HL-60/S4 treated with retinoic acid at 250 ng/mL for 4 days and 3 days (cell line): Measurements from ENCODE around the gene STAB2.

Experiments
- in situ Hi-C: fragments of 300-500 bp; cut with MboI; formaldehyde crosslinking; loops from 2 replicates; pipeline ENCODE4 v1.7.0; 2022; ENCODE audit warnings: low sequenced_read_pairs

Gene STAB2

GRCh38 chr12:103772367-103773108 is 185.5 kb downstream of the STAB2 start:
- in situ Hi-C loops: no loop called here

- in situ Hi-C loops: no loop called here
Observed at GRCh38 chr12:103773109-103773910, 186.2 kb downstream of the STAB2 start.

GRCh38 chr12:103774977-103775560 is 188.0 kb downstream of the STAB2 start:
- in situ Hi-C loops: no loop called here

- in situ Hi-C loops: no loop called here
Observed at GRCh38 chr12:103778781-103779180, 191.7 kb downstream of the STAB2 start.

- in situ Hi-C loops: no loop called here
Observed at GRCh38 chr12:103779410-103780092, 192.5 kb downstream of the STAB2 start.

- in situ Hi-C loops: no loop called here
Observed at GRCh38 chr12:103780093-103780440, 193.0 kb downstream of the STAB2 start.

GRCh38 chr12:103780992-103781391 is 193.9 kb downstream of the STAB2 start:
- in situ Hi-C loops: no loop called here

GRCh38 chr12:103782399-103782798 is 195.3 kb downstream of the STAB2 start:
- in situ Hi-C loops: no loop called here

- in situ Hi-C loops: no loop called here
Observed at GRCh38 chr12:103783744-103784664, 196.9 kb downstream of the STAB2 start.

GRCh38 chr12:103785243-103786031 is 198.4 kb downstream of the STAB2 start:
- in situ Hi-C loops: no loop called here

- in situ Hi-C loops: no loop called here
Observed at GRCh38 chr12:103786201-103786600, 199.1 kb downstream of the STAB2 start.

- in situ Hi-C loops: no loop called here
Observed at GRCh38 chr12:103791350-103791920, 204.4 kb downstream of the STAB2 start.

GRCh38 chr12:103793046-103793445 is 206.0 kb downstream of the STAB2 start:
- in situ Hi-C loops: no loop called here

GRCh38 chr12:103793512-103794045 is 206.5 kb downstream of the STAB2 start:
- in situ Hi-C loops: no loop called here

- in situ Hi-C loops: no loop called here
Observed at GRCh38 chr12:103794309-103795213, 207.5 kb downstream of the STAB2 start.

- in situ Hi-C loops: no loop called here
Observed at GRCh38 chr12:103798586-103798985, 211.5 kb downstream of the STAB2 start.

GRCh38 chr12:103799504-103799856 is 212.4 kb downstream of the STAB2 start:
- in situ Hi-C loops: no loop called here
